Astrocyte (in vitro differentiated cells and primary cell): ENCODE data around the gene GBGT1. TPM values are rescaled to one million over a fixed set of nuclear protein-coding genes. Genes with fewer than 3 reads are reported as not detected.

Experiments used
- DNase-seq: peaks from one replicate; pipeline ENCODE4 v3.0.0-alpha.2; 2010; ENCODE audit warnings: low read depth
- FAIRE-seq: peaks from 2 replicates; lab custom pipeline; 2011; peaks lifted over from hg19 to GRCh38; lab: Jason Lieb, UNC
- H2AFZ ChIP-seq: 2 replicates; pipeline ENCODE4 v1.6.0; 2012; ENCODE audit warnings: low read depth, low read length, inconsistent platforms
- H3K27ac ChIP-seq: 2 replicates; pipeline ENCODE4 v1.5.1; 2011; ENCODE audit warnings: low read depth, low read length, inconsistent platforms
- H3K27me3 ChIP-seq: 2 replicates; pipeline ENCODE4 v1.6.0; 2011; ENCODE audit warnings: low read length, inconsistent platforms; ENCODE audit not compliant: insufficient read depth
- H3K36me3 ChIP-seq: 2 replicates; pipeline ENCODE4 v1.5.1; 2011; ENCODE audit warnings: low read length, inconsistent platforms; ENCODE audit not compliant: insufficient read depth
- H3K4me1 ChIP-seq: 2 replicates; pipeline ENCODE4 v1.5.1; 2011; ENCODE audit warnings: low read length, inconsistent platforms; ENCODE audit not compliant: insufficient read depth
- H3K4me2 ChIP-seq: 2 replicates; pipeline ENCODE4 v1.6.0; 2012; ENCODE audit warnings: low read length, inconsistent platforms
- H3K4me3 ChIP-seq: 2 replicates; pipeline ENCODE4 v1.5.1; 2011; ENCODE audit warnings: low read depth, mild to moderate bottlenecking, low read length, inconsistent platforms; ENCODE audit not compliant: insufficient read depth
- H3K79me2 ChIP-seq: 2 replicates; pipeline ENCODE4 v1.6.0; 2012; ENCODE audit warnings: mild to moderate bottlenecking, low read length, inconsistent platforms; ENCODE audit not compliant: insufficient read depth
- H3K9ac ChIP-seq: 2 replicates; pipeline ENCODE4 v1.6.0; 2012; ENCODE audit warnings: mild to moderate bottlenecking, low read length, inconsistent platforms
- H3K9me3 ChIP-seq: 2 replicates; pipeline ENCODE4 v1.5.1; 2012; ENCODE audit warnings: low read depth, mild to moderate bottlenecking, low read length, inconsistent platforms; ENCODE audit not compliant: insufficient read depth
- H4K20me1 ChIP-seq: 2 replicates; pipeline ENCODE4 v1.6.0; 2012; ENCODE audit warnings: low read length, inconsistent platforms; ENCODE audit not compliant: insufficient read depth
- H3K27ac Mint-ChIP-seq: one replicate; pipeline ENCODE4 v1.8.0; 2021; ENCODE audit warnings: mild to moderate bottlenecking, mixed read lengths; ENCODE audit not compliant: unreplicated experiment
- H3K27me3 Mint-ChIP-seq: one replicate; pipeline ENCODE4 v1.8.0; 2021; ENCODE audit warnings: low read depth, mixed read lengths; ENCODE audit not compliant: unreplicated experiment
- H3K36me3 Mint-ChIP-seq: one replicate; pipeline ENCODE4 v1.8.0; 2021; ENCODE audit warnings: low read depth, mixed read lengths; ENCODE audit not compliant: unreplicated experiment
- H3K4me1 Mint-ChIP-seq: one replicate; pipeline ENCODE4 v1.8.0; 2021; ENCODE audit warnings: low read depth, mixed read lengths; ENCODE audit not compliant: unreplicated experiment
- H3K4me3 Mint-ChIP-seq: one replicate; pipeline ENCODE4 v1.8.0; 2021; ENCODE audit warnings: mild to moderate bottlenecking, moderate library complexity, mixed read lengths; ENCODE audit not compliant: unreplicated experiment
- H3K9me3 Mint-ChIP-seq: one replicate; pipeline ENCODE4 v1.8.0; 2021; ENCODE audit warnings: mild to moderate bottlenecking, mixed read lengths; ENCODE audit not compliant: unreplicated experiment
- CTCF ChIP-seq: IDR thresholded peaks from 2 replicates; pipeline ENCODE4 v1.5.1; 2011; ENCODE audit warnings: low read depth, mild to moderate bottlenecking, inconsistent platforms, low read length, moderate library complexity; ENCODE audit not compliant: insufficient read depth
- EZH2 ChIP-seq: IDR thresholded peaks from 2 replicates; pipeline ENCODE4 v1.6.1; 2012; ENCODE audit warnings: mild to moderate bottlenecking, low read length, inconsistent platforms; ENCODE audit not compliant: insufficient read depth
- total RNA-seq: library from RNA; stranded (reverse); gene quantifications from 2 replicates; pipeline ENCODE4 v1.2.1, GENCODE V29; 2021

The GBGT1 gene
- total RNA-seq, 1 donor from 2014 or later: 8.5 TPM

DNA sequence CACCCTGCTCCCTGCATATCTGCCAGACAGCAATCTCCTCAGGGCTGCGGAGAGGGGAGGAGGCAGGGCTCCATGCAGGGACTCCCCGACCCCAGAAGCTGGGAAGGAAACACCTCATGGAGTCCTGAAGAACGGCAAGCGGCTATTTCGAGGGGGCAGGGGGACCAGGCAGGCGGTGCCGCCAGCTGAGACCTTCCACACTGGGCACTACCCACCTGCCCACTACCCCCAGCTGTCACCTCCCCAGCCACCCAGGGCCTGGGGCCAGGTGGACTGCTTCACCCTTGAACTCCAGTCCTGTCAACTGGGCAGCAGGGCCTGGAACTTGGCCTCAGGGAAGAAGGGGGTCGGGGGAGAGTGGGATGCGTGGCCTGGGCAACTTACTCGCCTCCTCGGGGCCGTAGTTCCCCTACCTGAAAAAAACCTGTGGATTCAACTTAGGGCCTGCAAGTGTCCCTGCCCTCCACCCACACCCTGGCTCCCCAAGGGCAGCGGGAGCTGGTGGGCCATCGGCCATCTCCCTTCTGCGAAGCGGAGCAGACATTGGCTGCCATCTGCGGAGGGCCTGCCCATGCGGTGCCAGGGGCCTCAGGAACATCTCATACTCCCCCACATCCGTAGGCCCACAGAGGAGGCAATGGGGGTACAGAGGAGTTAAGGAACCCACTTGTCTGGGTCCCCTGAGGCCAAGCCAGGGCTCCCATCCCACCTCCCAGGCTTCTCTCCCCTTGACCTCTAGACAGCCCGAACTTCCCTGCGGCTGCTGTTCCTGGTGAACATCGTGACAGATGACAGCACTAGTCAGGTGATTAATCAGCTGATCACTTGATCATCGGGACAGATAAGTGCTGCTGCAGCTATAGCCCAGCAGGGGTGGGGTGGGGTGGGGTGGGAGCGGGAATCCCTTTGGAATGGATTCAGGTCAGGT, 24.2 kb downstream of the GBGT1 start:
- Mint-ChIP-seq H3K4me1 (peaks cover 8% of the 10 kb centered on the region), H3K36me3 (peaks cover 1% of the 10 kb centered on the region), H3K27ac (no peak overlapping the region), H3K4me3 (no peak overlapping the region), H3K9me3 (no peaks in the 10 kb centered on the region), H3K27me3 (no peaks in the 10 kb centered on the region)
- FAIRE-seq (no peak), DNase-seq (no peak)
- no peaks in the 10 kb centered on the region for H3K27me3 ChIP-seq
- no peak overlapping the region for H3K27ac ChIP-seq
- TF ChIP-seq CTCF: no peak
- no peak for TF ChIP-seq EZH2
- H3K4me3 ChIP-seq: no peak overlapping the region
- H3K79me2 ChIP-seq: peaks cover 36% of the 10 kb centered on the region
- no peaks in the 10 kb centered on the region for H3K9me3 ChIP-seq
- H4K20me1 ChIP-seq: peaks cover 83% of the 10 kb centered on the region
- H3K4me2 ChIP-seq: no peak overlapping the region
- H3K9ac ChIP-seq: no peak overlapping the region
- H2AFZ ChIP-seq: no peak overlapping the region
- no peaks in the 10 kb centered on the region for H3K36me3 ChIP-seq
- peaks cover 22% of the 10 kb centered on the region for H3K4me1 ChIP-seq

DNA sequence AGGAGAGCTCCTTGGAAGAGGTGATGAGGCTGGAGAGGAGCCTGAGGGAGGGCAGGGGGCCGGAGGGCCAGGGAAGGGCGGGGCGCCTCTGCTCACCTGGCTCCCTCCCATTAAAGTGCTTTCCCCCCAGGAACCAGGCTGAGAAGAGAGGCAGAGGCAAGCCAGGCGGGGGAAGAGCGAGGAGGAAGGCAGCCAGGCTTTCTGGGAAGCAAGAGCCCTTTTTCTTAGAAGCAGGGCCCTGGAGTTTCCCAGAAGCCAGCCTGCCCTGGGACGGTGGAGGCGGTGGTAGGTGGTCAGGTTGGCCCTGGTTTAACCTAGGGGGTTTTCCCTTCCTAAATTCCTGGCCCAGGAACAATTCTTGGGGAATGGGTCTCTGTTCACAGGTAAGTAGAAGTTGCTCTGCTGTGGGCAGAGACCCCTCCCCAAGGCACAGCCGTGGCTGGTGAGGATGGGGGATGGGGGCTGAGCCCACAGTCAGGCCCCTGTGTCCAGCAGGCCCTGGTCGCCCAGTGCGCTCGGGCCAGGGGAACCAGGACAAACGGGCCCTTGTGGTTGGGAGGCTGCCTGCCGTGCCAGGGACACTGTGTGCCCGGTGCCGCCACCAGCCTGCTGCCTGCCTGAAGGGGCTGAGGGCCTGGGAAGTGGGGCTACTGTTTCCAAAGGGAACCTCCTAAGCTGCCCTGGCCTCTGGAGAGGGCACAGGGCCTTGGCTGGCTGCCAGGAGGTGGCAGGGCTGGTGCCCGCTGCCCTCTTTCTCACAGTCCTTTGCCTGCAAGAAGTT, 26.1 kb downstream of the GBGT1 start:
- TF ChIP-seq CTCF: no peak
- TF ChIP-seq EZH2: no peak
- Histone ChIP-seq H3K4me2 (no peak overlapping the region), H3K27ac (no peak overlapping the region), H3K27me3 (no peaks in the 10 kb centered on the region), H2AFZ (no peak overlapping the region), H3K4me3 (no peak overlapping the region), H3K36me3 (no peaks in the 10 kb centered on the region), H3K4me1 (peaks cover 34% of the 10 kb centered on the region), H3K9ac (no peak overlapping the region), H3K9me3 (no peaks in the 10 kb centered on the region), H4K20me1 (peaks cover 86% of the 10 kb centered on the region), H3K79me2 (peaks cover 36% of the 10 kb centered on the region)
- no peak for FAIRE-seq
- H3K36me3 Mint-ChIP-seq: peaks cover 1% of the 10 kb centered on the region
- no peak overlapping the region for H3K4me3 Mint-ChIP-seq
- no peak for DNase-seq
- H3K9me3 Mint-ChIP-seq: no peaks in the 10 kb centered on the region
- no peaks in the 10 kb centered on the region for H3K27me3 Mint-ChIP-seq
- H3K4me1 Mint-ChIP-seq: peaks cover 14% of the 10 kb centered on the region
- H3K27ac Mint-ChIP-seq: no peak overlapping the region
